RWPE1 (cell line): ENCODE data around the gene TMEM52.
"Not testable (repeated sequence)": the region's sequence is repeated elsewhere in the genome, so short reads cannot be mapped to it uniquely, and the experiment has no call there.

Experiments
- CTCF ChIA-PET: fragments of 350-600 bp; sonication (Branson Sonifier 250); formaldehyde crosslinking; extraction: SDS; loops from one replicate; lab custom pipeline; 2021; lab: Yijun Ruan, JAX
- POLR2A ChIA-PET: fragments of 400-600 bp; formaldehyde crosslinking; extraction: SDS; loops from one replicate; lab custom pipeline; 2020; ENCODE audit warnings: antibody characterized with exemption; ENCODE audit not compliant: low non-redundant PET; lab: Yijun Ruan, JAX
- DNase-seq: peaks from one replicate; pipeline ENCODE4 v3.0.0; 2012; ENCODE audit warnings: low spot score
- H3K27ac ChIP-seq: fragments of 450-650 bp; 2 replicates; pipeline ENCODE4 v1.5.1; 2017
- CTCF ChIP-seq: fragments of 450-650 bp; conservative IDR thresholded peaks from 2 replicates; pipeline ENCODE4 v1.5.1; 2017; ENCODE audit warnings: low read depth, mild to moderate bottlenecking

TMEM52 gene

GRCh38 chr1:1938613-1939295, 19.7 kb upstream of the TMEM52 start:
- H3K27ac ChIP-seq, result no peak overlapping the region
- no peak for DNase-seq
- no peak for TF ChIP-seq CTCF
- ChIA-PET POLR2A (no interaction called here), CTCF (interaction anchor here (0.9 kb wide), 1 partner anchor 106 kb away, joined by 4 read pairs; no protein-coding TSS in a partner anchor)

- ChIA-PET POLR2A (no interaction called here), CTCF (no interaction called here)
- no peak for DNase-seq
- no peak for TF ChIP-seq CTCF
- no peak overlapping the region for H3K27ac ChIP-seq
Measured at GRCh38 chr1:1938276-1938573, 19.1 kb upstream of the TMEM52 start.

GRCh38 chr1:1937549-1938275, 18.6 kb upstream of the TMEM52 start:
- DNase-seq, result no peak
- POLR2A ChIA-PET, result no interaction called here
- CTCF ChIA-PET, result no interaction called here
- TF ChIP-seq CTCF, result no peak
- H3K27ac ChIP-seq, result no peak overlapping the region

GRCh38 chr1:1937061-1937460, 18.0 kb upstream of the TMEM52 start:
- POLR2A ChIA-PET, result no interaction called here
- CTCF ChIA-PET, result no interaction called here
- no peak for TF ChIP-seq CTCF
- H3K27ac ChIP-seq, result no peak overlapping the region
- DNase-seq, result no peak

GRCh38 chr1:1934848-1935247, 15.8 kb upstream of the TMEM52 start:
- DNase-seq, H3K27ac ChIP-seq, POLR2A ChIA-PET: not testable (repeated sequence)
- CTCF ChIA-PET, result interaction anchor here (1.9 kb wide), 1 partner anchor 110 kb away, joined by 11 read pairs; no protein-coding TSS in a partner anchor

- ChIA-PET POLR2A (no interaction called here), CTCF (interaction anchor here (0.7 to 1.0 kb wide), 3 partner anchors 85 to 244 kb away, joined by 3 to 4 read pairs (median 4); no protein-coding TSS in a partner anchor)
- no peak for DNase-seq
- H3K27ac ChIP-seq, result no peak overlapping the region
- no peak for TF ChIP-seq CTCF
Measured at GRCh38 chr1:1929639-1930545, 10.8 kb upstream of the TMEM52 start.
